ENCODE measurements around the gene PHLDA1. TPM values are rescaled to one million over a fixed set of nuclear protein-coding genes. Genes with fewer than 3 reads are reported as not detected.

The PHLDA1 gene
- total RNA-seq, 1 donor from 2014 or later = 169 TPM

DNA sequence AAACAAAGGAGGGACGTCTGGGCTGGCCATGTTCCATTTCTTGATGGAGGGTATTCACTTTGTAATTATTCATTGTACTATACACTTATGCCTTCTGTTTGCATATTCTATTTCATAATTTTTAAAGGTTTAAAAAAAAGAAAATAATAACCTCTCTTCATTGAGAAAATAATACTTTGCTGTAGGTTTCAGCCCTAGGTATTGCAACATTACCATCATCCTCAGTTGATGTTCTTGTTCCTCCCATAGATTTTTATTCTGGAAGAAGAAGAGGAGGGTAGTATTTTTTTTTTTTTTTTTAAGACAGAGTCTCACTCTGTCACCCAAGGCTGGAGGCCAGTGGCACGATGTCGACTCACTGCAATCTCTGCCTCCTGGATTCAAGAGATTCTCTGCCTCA, 54.7 kb downstream of the PHLDA1 start:
- no peak overlapping the region for H3K4me3 Mint-ChIP-seq (ENCODE audit: unreplicated experiment)
- H3K36me3 Mint-ChIP-seq (ENCODE audit: unreplicated experiment) = no peaks in the 10 kb centered on the region
- no peak for DNase-seq
- no peak overlapping the region for H3K27ac Mint-ChIP-seq (ENCODE audit: unreplicated experiment)
- H3K4me1 Mint-ChIP-seq (ENCODE audit: low read depth, unreplicated experiment) = peaks cover 2% of the 10 kb centered on the region
- TF ChIP-seq, protein P1, sequence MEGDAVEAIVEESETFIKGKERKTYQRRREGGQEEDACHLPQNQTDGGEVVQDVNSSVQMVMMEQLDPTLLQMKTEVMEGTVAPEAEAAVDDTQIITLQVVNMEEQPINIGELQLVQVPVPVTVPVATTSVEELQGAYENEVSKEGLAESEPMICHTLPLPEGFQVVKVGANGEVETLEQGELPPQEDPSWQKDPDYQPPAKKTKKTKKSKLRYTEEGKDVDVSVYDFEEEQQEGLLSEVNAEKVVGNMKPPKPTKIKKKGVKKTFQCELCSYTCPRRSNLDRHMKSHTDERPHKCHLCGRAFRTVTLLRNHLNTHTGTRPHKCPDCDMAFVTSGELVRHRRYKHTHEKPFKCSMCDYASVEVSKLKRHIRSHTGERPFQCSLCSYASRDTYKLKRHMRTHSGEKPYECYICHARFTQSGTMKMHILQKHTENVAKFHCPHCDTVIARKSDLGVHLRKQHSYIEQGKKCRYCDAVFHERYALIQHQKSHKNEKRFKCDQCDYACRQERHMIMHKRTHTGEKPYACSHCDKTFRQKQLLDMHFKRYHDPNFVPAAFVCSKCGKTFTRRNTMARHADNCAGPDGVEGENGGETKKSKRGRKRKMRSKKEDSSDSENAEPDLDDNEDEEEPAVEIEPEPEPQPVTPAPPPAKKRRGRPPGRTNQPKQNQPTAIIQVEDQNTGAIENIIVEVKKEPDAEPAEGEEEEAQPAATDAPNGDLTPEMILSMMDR (IDR thresholded peaks at IDR 0.05; ENCODE audit: partially characterized antibody, unreplicated experiment) = no peak
- H3K9me3 Mint-ChIP-seq (ENCODE audit: unreplicated experiment) = no peaks in the 10 kb centered on the region
- peaks cover 1% of the 10 kb centered on the region for H3K27me3 Mint-ChIP-seq (ENCODE audit: unreplicated experiment)

DNA sequence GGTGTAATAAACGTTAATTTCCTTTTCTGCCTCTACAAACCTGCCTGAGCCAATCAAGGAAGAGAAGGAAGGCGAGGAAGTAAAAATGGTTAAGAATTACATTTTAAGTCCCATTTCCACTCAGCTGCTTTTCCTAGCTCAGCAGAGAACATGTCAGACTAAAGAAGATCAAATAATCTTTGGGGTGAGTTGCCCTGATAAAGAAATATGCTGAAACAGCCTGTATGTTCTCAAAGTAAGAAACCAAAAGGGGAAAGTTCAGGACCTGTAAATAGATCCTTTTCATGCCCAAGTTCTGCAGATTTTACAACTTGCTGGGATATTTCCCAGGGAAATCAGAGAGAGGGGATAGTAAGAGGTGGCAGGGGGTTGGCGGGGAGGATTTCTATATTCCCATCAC, 55.5 kb downstream of the PHLDA1 start:
- Mint-ChIP-seq H3K36me3 (ENCODE audit: unreplicated experiment) (no peaks in the 10 kb centered on the region), H3K9me3 (ENCODE audit: unreplicated experiment) (no peaks in the 10 kb centered on the region), H3K4me3 (ENCODE audit: unreplicated experiment) (no peak overlapping the region), H3K27me3 (ENCODE audit: unreplicated experiment) (peaks cover 1% of the 10 kb centered on the region), H3K4me1 (ENCODE audit: low read depth, unreplicated experiment) (peaks cover 2% of the 10 kb centered on the region), H3K27ac (ENCODE audit: unreplicated experiment) (no peak overlapping the region)
- TF ChIP-seq, protein P1 (IDR thresholded peaks at IDR 0.05; ENCODE audit: partially characterized antibody, unreplicated experiment) = no peak
- no peak for DNase-seq

DNA sequence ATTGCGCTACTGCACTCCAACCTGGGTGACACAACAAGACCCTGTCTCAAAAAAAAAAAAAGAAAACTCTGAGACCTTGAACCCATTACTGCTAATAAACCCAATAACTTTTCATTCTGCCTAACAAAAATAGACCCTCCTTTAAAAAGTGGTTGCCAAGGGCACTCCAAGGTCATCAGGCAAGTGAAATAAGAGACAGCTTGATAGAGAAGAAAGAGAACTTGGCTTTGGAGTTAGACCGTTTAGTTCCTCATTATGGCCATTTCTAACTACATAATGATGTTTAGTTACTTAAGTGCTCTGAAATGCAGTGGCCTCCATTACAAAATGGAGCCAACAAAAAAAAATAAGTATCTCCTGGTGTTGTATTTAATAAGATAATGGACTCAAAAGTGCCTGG, 55.9 kb downstream of the PHLDA1 start:
- Mint-ChIP-seq H3K27ac (ENCODE audit: unreplicated experiment) (no peak overlapping the region), H3K4me1 (ENCODE audit: low read depth, unreplicated experiment) (peaks cover 2% of the 10 kb centered on the region), H3K36me3 (ENCODE audit: unreplicated experiment) (no peaks in the 10 kb centered on the region), H3K4me3 (ENCODE audit: unreplicated experiment) (no peak overlapping the region), H3K27me3 (ENCODE audit: unreplicated experiment) (peaks cover 1% of the 10 kb centered on the region), H3K9me3 (ENCODE audit: unreplicated experiment) (no peaks in the 10 kb centered on the region)
- DNase-seq = no peak
- TF ChIP-seq, protein P1 (IDR thresholded peaks at IDR 0.05; ENCODE audit: partially characterized antibody, unreplicated experiment) = no peak

Other genes starting within 250 kb of the PHLDA1 start
- 635 TPM for gene NAP1L1, start 52.9 kb upstream of the PHLDA1 start, total RNA-seq (ENCODE audit: unreplicated experiment)